Measurements from ENCODE around the gene EXOC4.
"Not testable (repeated sequence)": the region's sequence is repeated elsewhere in the genome, so short reads cannot be mapped to it uniquely, and the experiment has no call there.

EXOC4 gene

DNA sequence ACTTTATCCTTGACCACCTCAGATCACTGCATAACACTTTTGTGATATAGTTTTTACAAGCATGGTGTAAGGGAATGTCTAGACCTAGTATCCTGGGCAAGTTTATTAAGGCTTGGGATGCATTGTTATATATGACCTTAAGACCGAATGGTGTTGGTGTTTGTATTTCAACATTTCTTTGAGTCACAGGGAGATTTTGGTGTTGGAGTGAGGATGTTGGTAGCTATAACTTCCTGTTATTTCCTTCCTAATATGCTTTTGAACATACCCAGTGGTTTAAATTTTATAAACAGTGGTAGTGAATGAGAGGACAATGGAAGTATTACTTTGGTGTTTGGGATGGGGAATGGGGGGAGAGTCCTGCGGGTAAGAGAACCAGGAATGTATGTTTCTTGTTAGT, 2.6 kb downstream of the EXOC4 start:
- DNase-seq = no peak
- TF ChIP-seq POLR2A (IDR thresholded peaks at IDR 0.05; ENCODE audit: low read length) (no peak), GATA1 (IDR thresholded peaks at IDR 0.05; ENCODE audit: low read depth, low read length) (no peak)

- no peak for DNase-seq
- no peak for TF ChIP-seq POLR2A (IDR thresholded peaks at IDR 0.05; ENCODE audit: low read length)
- no peak for TF ChIP-seq GATA1 (IDR thresholded peaks at IDR 0.05; ENCODE audit: low read depth, low read length)
These were observed 5.3 kb downstream of the EXOC4 start for GRCh38 chr7:133258174-133258573.

DNA sequence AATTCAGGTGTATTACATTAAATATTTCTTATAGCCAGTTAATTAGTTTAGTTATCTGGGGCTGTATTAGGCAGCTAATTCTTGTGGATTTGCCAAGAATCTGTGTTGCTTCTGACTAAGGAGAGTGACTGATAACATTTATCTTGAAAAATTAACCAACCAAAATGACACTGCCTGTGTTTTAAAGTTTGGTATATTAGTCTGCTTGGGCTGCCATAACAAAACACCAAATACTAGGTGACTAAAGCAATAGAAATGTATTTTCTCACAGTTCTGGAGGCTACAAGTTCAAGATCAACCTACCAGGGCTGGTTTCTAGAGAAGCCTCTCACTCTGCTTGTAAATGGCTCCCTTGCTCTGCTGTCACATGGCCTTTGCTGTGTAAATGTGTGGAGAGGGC, 12.9 kb downstream of the EXOC4 start:
- TF ChIP-seq POLR2A (IDR thresholded peaks at IDR 0.05; ENCODE audit: low read length) = no peak
- no peak for TF ChIP-seq GATA1 (IDR thresholded peaks at IDR 0.05; ENCODE audit: low read depth, low read length)
- no peak for DNase-seq

GRCh38 chr7:133268355-133268754, 15.5 kb downstream of the EXOC4 start:
- DNase-seq = no peak
- TF ChIP-seq POLR2A (IDR thresholded peaks at IDR 0.05; ENCODE audit: low read length) (no peak), GATA1 (IDR thresholded peaks at IDR 0.05; ENCODE audit: low read depth, low read length) (no peak)

GRCh38 chr7:133272336-133272735, 19.5 kb downstream of the EXOC4 start:
- no peak for TF ChIP-seq POLR2A (IDR thresholded peaks at IDR 0.05; ENCODE audit: low read length)
- no peak for TF ChIP-seq GATA1 (IDR thresholded peaks at IDR 0.05; ENCODE audit: low read depth, low read length)
- no peak for DNase-seq

- DNase-seq = no peak
- TF ChIP-seq POLR2A (IDR thresholded peaks at IDR 0.05; ENCODE audit: low read length) (no peak), GATA1 (IDR thresholded peaks at IDR 0.05; ENCODE audit: low read depth, low read length) (no peak)
These were observed 20.3 kb downstream of the EXOC4 start for GRCh38 chr7:133273227-133273626.

- DNase-seq = no peak
- TF ChIP-seq POLR2A (IDR thresholded peaks at IDR 0.05; ENCODE audit: low read length) = no peak
- no peak for TF ChIP-seq GATA1 (IDR thresholded peaks at IDR 0.05; ENCODE audit: low read depth, low read length)
These were observed 21.4 kb downstream of the EXOC4 start for GRCh38 chr7:133274265-133274664.

DNA sequence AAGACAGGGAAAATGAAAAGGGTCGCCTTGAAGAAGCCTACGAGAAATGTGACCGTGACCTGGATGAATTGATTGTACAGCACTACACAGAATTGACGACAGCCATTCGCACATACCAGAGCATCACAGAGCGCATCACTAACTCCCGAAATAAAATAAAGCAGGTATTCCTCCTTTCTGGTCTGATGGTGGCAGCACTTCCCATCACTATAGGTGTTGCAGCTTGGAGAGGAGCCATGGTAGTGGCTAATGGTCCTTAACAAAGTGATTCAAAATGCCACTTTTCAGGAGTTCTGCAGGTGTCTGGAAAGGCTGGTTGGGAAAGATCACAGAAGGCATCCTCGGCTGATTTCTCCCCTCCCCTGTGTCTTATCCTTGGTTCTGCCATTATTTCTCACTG, 22.1 kb downstream of the EXOC4 start:
- DNase-seq = no peak
- no peak for TF ChIP-seq GATA1 (IDR thresholded peaks at IDR 0.05; ENCODE audit: low read depth, low read length)
- no peak for TF ChIP-seq POLR2A (IDR thresholded peaks at IDR 0.05; ENCODE audit: low read length)

DNA sequence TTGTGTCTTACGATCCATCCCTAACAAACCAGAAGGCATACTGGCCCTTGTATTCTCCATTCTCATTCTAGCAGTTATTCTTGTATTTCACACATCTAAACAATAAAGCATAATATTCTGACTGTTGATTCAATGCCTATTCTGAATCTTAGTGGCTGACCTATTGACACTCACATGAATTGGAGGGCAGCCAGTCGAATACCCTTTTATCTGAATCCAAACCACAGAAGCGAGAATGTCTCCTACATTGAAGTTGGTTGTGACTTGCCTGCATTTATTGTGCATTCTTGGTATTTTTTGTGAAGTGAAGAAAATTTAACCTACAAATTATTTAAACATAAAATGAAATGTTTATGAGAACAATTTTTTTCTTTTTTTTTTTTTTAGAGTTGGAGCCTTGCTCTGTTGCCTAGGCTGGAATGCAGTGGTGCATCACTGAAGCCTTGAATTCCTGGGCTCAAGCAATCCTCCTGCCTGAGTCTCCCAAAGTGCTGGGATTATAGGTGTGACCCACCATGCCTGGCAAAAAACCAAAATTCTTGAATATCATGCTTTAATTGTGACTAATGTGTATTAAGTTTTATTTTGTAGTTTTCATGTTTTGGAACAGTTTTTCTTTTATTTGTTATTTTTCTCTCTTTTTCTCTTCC, 22.7 kb downstream of the EXOC4 start:
- DNase-seq = no peak
- TF ChIP-seq GATA1 (IDR thresholded peaks at IDR 0.05; ENCODE audit: low read depth, low read length) (no peak), POLR2A (IDR thresholded peaks at IDR 0.05; ENCODE audit: low read length) (no peak)

DNA sequence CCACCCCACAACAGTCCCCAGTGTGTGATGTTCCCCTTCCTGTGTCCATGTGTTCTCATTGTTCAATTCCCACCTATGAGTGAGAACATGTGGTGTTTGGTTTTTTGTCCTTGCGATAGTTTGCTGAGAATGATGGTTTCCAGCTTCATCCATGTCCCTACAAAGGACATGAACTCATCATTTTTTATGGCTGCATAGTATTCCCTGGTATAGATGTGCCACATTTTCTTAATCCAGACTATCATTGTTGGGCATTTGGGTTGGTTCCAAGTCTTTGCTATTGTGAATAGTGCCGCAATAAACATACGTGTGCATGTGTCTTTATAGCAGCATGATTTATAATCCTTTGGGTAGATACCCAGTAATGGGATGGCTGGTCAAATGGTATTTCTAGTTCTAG, 26.1 kb downstream of the EXOC4 start:
- DNase-seq = not testable (repeated sequence)

- TF ChIP-seq GATA1 (IDR thresholded peaks at IDR 0.05; ENCODE audit: low read depth, low read length) = no peak
- TF ChIP-seq POLR2A (IDR thresholded peaks at IDR 0.05; ENCODE audit: low read length) = no peak
- DNase-seq = no peak
These were observed 29.2 kb downstream of the EXOC4 start for GRCh38 chr7:133282094-133282493.

DNA sequence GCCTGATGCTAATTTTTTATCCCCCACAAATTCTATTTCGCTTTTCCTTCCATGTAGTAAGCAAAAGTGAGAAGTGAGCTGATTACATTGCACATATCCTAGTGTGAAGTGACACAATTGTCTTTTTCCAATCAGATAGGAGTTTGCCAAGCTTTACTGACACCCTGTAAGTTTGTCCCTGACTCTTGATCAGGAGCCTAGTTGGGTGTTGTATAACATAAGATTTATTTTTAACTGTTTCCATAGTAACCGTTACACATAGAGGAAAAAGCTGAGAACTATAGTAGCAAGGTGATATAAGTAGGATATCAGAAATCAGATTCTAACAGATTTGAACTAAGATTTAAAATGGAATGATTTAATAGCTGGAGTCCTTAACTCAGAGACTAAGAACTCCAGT, 31.2 kb downstream of the EXOC4 start:
- TF ChIP-seq POLR2A (IDR thresholded peaks at IDR 0.05; ENCODE audit: low read length) (no peak), GATA1 (IDR thresholded peaks at IDR 0.05; ENCODE audit: low read depth, low read length) (no peak)

GRCh38 chr7:133288970-133289369, 36.1 kb downstream of the EXOC4 start:
- TF ChIP-seq GATA1 (IDR thresholded peaks at IDR 0.05; ENCODE audit: low read depth, low read length) (no peak), POLR2A (IDR thresholded peaks at IDR 0.05; ENCODE audit: low read length) (no peak)
- no peak for DNase-seq

More for the DNA sequence above, 31.2 kb downstream of the EXOC4 start:
- DNase-seq = no peak

- DNase-seq = no peak
- TF ChIP-seq GATA1 (IDR thresholded peaks at IDR 0.05; ENCODE audit: low read depth, low read length) = no peak
- no peak for TF ChIP-seq POLR2A (IDR thresholded peaks at IDR 0.05; ENCODE audit: low read length)
These were observed 37.2 kb downstream of the EXOC4 start for GRCh38 chr7:133290041-133290440.

DNA sequence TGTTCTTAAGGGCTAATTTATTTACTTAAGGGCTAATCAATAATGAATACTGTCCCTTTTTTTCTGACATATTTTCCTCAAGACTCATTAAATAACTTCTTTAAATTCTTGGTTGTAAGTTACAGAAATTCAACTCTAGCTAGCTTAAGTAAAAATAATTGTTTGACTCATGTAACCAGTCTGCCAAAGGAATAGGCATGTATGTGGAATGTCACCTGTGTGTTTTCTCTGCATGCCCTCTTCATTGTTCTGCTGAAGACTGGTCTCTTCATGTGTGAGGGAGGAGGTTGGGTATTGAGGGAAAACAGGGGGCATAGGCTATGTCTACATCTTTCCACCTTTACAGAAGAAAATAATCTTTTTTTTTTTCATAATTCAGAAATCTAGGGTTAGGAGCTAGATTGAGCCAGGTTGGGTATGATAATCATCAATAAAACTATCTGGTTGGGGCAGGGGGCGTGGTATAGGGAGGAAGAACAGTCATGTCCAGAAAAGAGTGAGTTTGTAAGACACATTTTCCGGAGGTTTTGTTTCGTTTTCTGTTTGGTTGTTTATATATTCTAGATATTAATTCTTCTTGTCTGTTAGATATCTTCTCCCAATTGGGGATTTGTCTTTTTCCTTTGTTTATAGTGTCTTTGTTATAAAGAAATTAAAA, 37.9 kb downstream of the EXOC4 start:
- DNase-seq = no peak
- TF ChIP-seq POLR2A (IDR thresholded peaks at IDR 0.05; ENCODE audit: low read length) (no peak), GATA1 (IDR thresholded peaks at IDR 0.05; ENCODE audit: low read depth, low read length) (no peak)

All from erythroblast (primary cell).